Measurements from ENCODE around the gene NLRC4. TPM values are rescaled to one million over a fixed set of nuclear protein-coding genes. Genes with fewer than 3 reads are reported as not detected.

Gene NLRC4
- total and polyA plus RNA-seq, 2 donors (not counting 3 experiments of a cell fraction or from before 2014, with no cell fraction given), result not detected

DNA sequence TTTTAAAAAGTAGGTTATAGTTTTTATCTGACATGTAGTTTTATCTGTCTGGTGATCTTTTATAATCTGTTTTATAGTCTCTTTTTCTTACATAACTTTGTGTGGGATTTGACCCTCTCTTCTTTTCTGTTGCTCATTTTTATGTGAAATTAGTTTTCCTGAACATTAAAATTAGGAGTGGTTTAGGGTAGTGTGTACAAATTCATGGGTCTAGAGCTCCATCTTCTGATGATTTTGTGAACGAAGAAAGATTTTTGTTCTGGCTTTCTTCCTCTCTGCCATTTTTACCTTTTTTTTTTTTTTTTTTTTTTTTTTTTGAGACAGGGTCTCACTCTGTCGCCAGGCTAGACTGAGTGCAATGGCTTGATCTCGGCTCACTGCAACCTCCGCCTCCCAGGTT is 52.4 kb downstream of the NLRC4 start:
- Histone ChIP-seq H3K9me1 (replicated peaks; ENCODE audit: control insufficient read depth, extremely low read depth, insufficient read depth, low read length) (no peaks in the 10 kb centered on the region), H3K4me1 (ENCODE audit: control insufficient read depth, extremely low read depth, insufficient read depth, low read length) (no peaks in the 10 kb centered on the region), H3K4me3 (replicated peaks in 1 of 3; ENCODE audit: insufficient read depth in 1 of 3, low read depth in 1 of 3, low read length in 3 of 3) (no peak overlapping the region), H3K9ac (replicated peaks; ENCODE audit: extremely low read depth, insufficient read depth, low read length) (no peak overlapping the region), H3K27me3 (ENCODE audit: control insufficient read depth in 2 of 2, insufficient read depth in 2 of 2, low read length in 2 of 2) (no peaks in the 10 kb centered on the region), H3K4me2 (ENCODE audit: insufficient read depth, low read length) (no peak overlapping the region), H3K79me2 (ENCODE audit: control insufficient read depth, insufficient read depth, low read length) (no peaks in the 10 kb centered on the region), H3K9me3 (replicated peaks; ENCODE audit: control insufficient read depth, insufficient read depth, low read length) (no peaks in the 10 kb centered on the region), H4K20me1 (replicated peaks; ENCODE audit: control insufficient read depth, extremely low read depth, insufficient read depth, low read length) (no peaks in the 10 kb centered on the region), H3K27ac (ENCODE audit: insufficient read depth, low read depth, low read length) (no peak overlapping the region), H2AFZ (ENCODE audit: low read depth, low read length) (no peak overlapping the region), H3K36me3 (ENCODE audit: control insufficient read depth in 2 of 2, extremely low read depth in 1 of 2, insufficient read depth in 2 of 2, low read length in 2 of 2) (no peaks in the 10 kb centered on the region)
- dilution Hi-C loops (cut with MboI; ENCODE audit: extremely low pct_ligation_motif_present, low sequenced_read_pairs) (no loop called here), intact Hi-C loops (cut with micrococcal nuclease) (no loop called here)
- no TSS peak for BruUV-seq (replicated peaks)
- ChIA-PET CTCF (interaction anchor here (0.6 to 1.4 kb wide), 5 partner anchors 10 to 1499 kb away, joined by 3 to 6 read pairs (median 3); no protein-coding TSS in a partner anchor), POLR2A (interaction anchor here (0.7 kb wide), 1 partner anchor 85 kb away, joined by 6 read pairs; no protein-coding TSS in a partner anchor)
- TF ChIP-seq POLR2AphosphoS5 (IDR thresholded peaks at IDR 0.05; ENCODE audit: insufficient read depth, low read depth, low read length) (no peak), EZH2 (IDR thresholded peaks at IDR 0.05; ENCODE audit: borderline replicate concordance, low read depth, low read length, severe bottlenecking) (no peak), POLR2A (IDR thresholded peaks at IDR 0.05; ENCODE audit: low read depth, low read length) (no peak), GATA2 (IDR thresholded peaks at IDR 0.05; ENCODE audit: insufficient read depth, insufficient read length, low read depth, low read length) (no peak)
- TF ChIP-seq, protein P1, sequence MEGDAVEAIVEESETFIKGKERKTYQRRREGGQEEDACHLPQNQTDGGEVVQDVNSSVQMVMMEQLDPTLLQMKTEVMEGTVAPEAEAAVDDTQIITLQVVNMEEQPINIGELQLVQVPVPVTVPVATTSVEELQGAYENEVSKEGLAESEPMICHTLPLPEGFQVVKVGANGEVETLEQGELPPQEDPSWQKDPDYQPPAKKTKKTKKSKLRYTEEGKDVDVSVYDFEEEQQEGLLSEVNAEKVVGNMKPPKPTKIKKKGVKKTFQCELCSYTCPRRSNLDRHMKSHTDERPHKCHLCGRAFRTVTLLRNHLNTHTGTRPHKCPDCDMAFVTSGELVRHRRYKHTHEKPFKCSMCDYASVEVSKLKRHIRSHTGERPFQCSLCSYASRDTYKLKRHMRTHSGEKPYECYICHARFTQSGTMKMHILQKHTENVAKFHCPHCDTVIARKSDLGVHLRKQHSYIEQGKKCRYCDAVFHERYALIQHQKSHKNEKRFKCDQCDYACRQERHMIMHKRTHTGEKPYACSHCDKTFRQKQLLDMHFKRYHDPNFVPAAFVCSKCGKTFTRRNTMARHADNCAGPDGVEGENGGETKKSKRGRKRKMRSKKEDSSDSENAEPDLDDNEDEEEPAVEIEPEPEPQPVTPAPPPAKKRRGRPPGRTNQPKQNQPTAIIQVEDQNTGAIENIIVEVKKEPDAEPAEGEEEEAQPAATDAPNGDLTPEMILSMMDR (IDR thresholded peaks at IDR 0.05; ENCODE audit: extremely low read depth in 1 of 2, insufficient read depth in 1 of 2, low read depth in 1 of 2, low read length in 2 of 2), result no peak
- DNase-seq (ENCODE audit: low read depth, low spot score), result no peak
- no peak for FAIRE-seq
